ENCODE data around the gene FRAS1.

Gene FRAS1

GRCh38 chr4:78426972-78427371, 369.8 kb downstream of the FRAS1 start:
- Histone ChIP-seq H3K27ac (ENCODE audit: low read depth, low read length) (no peak overlapping the region), H3K4me1 (ENCODE audit: control insufficient read depth in 1 of 2, insufficient read depth in 2 of 2, low read length in 2 of 2) (peaks cover 4 to 9% of the 10 kb centered on the region in 2 donors), H3K36me3 (ENCODE audit: control insufficient read depth in 1 of 2, insufficient read depth in 2 of 2, low read length in 2 of 2) (no peaks in the 10 kb centered on the region), H3K27me3 (ENCODE audit: control insufficient read depth in 1 of 2, insufficient read depth in 2 of 2, low read length in 2 of 2) (no peaks in the 10 kb centered on the region), H3K9ac (ENCODE audit: low read depth in 1 of 2, low read length in 2 of 2) (no peak overlapping the region), H3K4me3 (ENCODE audit: low read depth in 1 of 2, low read length in 2 of 2) (no peak overlapping the region), H3K9me3 (ENCODE audit: control insufficient read depth in 1 of 2, low read length in 2 of 2) (no peaks in the 10 kb centered on the region)

GRCh38 chr4:78428996-78429395, 371.9 kb downstream of the FRAS1 start:
- Histone ChIP-seq H3K4me3 (ENCODE audit: low read depth in 1 of 2, low read length in 2 of 2) (no peak overlapping the region), H3K27ac (ENCODE audit: low read depth, low read length) (no peak overlapping the region), H3K27me3 (ENCODE audit: control insufficient read depth in 1 of 2, insufficient read depth in 2 of 2, low read length in 2 of 2) (no peaks in the 10 kb centered on the region), H3K4me1 (ENCODE audit: control insufficient read depth in 1 of 2, insufficient read depth in 2 of 2, low read length in 2 of 2) (peaks cover 4 to 14% of the 10 kb centered on the region in 2 donors), H3K9ac (ENCODE audit: low read depth in 1 of 2, low read length in 2 of 2) (no peak overlapping the region), H3K36me3 (ENCODE audit: control insufficient read depth in 1 of 2, insufficient read depth in 2 of 2, low read length in 2 of 2) (no peaks in the 10 kb centered on the region), H3K9me3 (ENCODE audit: control insufficient read depth in 1 of 2, low read length in 2 of 2) (no peaks in the 10 kb centered on the region)

GRCh38 chr4:78432896-78433295, 375.8 kb downstream of the FRAS1 start:
- no peaks in the 10 kb centered on the region for H3K27me3 ChIP-seq (ENCODE audit: control insufficient read depth in 1 of 2, insufficient read depth in 2 of 2, low read length in 2 of 2)
- H3K27ac ChIP-seq (ENCODE audit: low read depth, low read length) = no peak overlapping the region
- H3K4me3 ChIP-seq (ENCODE audit: low read depth in 1 of 2, low read length in 2 of 2) = no peak overlapping the region
- H3K36me3 ChIP-seq (ENCODE audit: control insufficient read depth in 1 of 2, insufficient read depth in 2 of 2, low read length in 2 of 2) = no peaks in the 10 kb centered on the region
- peaks cover 0 to 5% of the 10 kb centered on the region in 2 donors for H3K4me1 ChIP-seq (ENCODE audit: control insufficient read depth in 1 of 2, insufficient read depth in 2 of 2, low read length in 2 of 2)
- no peaks in the 10 kb centered on the region for H3K9me3 ChIP-seq (ENCODE audit: control insufficient read depth in 1 of 2, low read length in 2 of 2)
- H3K9ac ChIP-seq (ENCODE audit: low read depth in 1 of 2, low read length in 2 of 2) = no peak overlapping the region

- Histone ChIP-seq H3K9me3 (ENCODE audit: control insufficient read depth in 1 of 2, low read length in 2 of 2) (no peaks in the 10 kb centered on the region), H3K4me3 (ENCODE audit: low read depth in 1 of 2, low read length in 2 of 2) (no peak overlapping the region), H3K27ac (ENCODE audit: low read depth, low read length) (no peak overlapping the region), H3K36me3 (ENCODE audit: control insufficient read depth in 1 of 2, insufficient read depth in 2 of 2, low read length in 2 of 2) (no peaks in the 10 kb centered on the region), H3K4me1 (ENCODE audit: control insufficient read depth in 1 of 2, insufficient read depth in 2 of 2, low read length in 2 of 2) (peaks cover 0 to 10% of the 10 kb centered on the region in 2 donors), H3K27me3 (ENCODE audit: control insufficient read depth in 1 of 2, insufficient read depth in 2 of 2, low read length in 2 of 2) (no peaks in the 10 kb centered on the region), H3K9ac (ENCODE audit: low read depth in 1 of 2, low read length in 2 of 2) (no peak overlapping the region)
Observed at GRCh38 chr4:78437608-78438088, 380.5 kb downstream of the FRAS1 start.

GRCh38 chr4:78439328-78439727, 382.2 kb downstream of the FRAS1 start:
- Histone ChIP-seq H3K4me3 (ENCODE audit: low read depth in 1 of 2, low read length in 2 of 2) (no peak overlapping the region), H3K27ac (ENCODE audit: low read depth, low read length) (no peak overlapping the region), H3K4me1 (ENCODE audit: control insufficient read depth in 1 of 2, insufficient read depth in 2 of 2, low read length in 2 of 2) (peaks cover 0 to 7% of the 10 kb centered on the region in 2 donors), H3K9ac (ENCODE audit: low read depth in 1 of 2, low read length in 2 of 2) (no peak overlapping the region), H3K9me3 (ENCODE audit: control insufficient read depth in 1 of 2, low read length in 2 of 2) (no peaks in the 10 kb centered on the region), H3K27me3 (ENCODE audit: control insufficient read depth in 1 of 2, insufficient read depth in 2 of 2, low read length in 2 of 2) (no peaks in the 10 kb centered on the region), H3K36me3 (ENCODE audit: control insufficient read depth in 1 of 2, insufficient read depth in 2 of 2, low read length in 2 of 2) (no peaks in the 10 kb centered on the region)

- peaks cover 0 to 7% of the 10 kb centered on the region in 2 donors for H3K4me1 ChIP-seq (ENCODE audit: control insufficient read depth in 1 of 2, insufficient read depth in 2 of 2, low read length in 2 of 2)
- no peak overlapping the region for H3K4me3 ChIP-seq (ENCODE audit: low read depth in 1 of 2, low read length in 2 of 2)
- H3K9ac ChIP-seq (ENCODE audit: low read depth in 1 of 2, low read length in 2 of 2) = no peak overlapping the region
- H3K36me3 ChIP-seq (ENCODE audit: control insufficient read depth in 1 of 2, insufficient read depth in 2 of 2, low read length in 2 of 2) = no peaks in the 10 kb centered on the region
- no peak overlapping the region for H3K27ac ChIP-seq (ENCODE audit: low read depth, low read length)
- no peaks in the 10 kb centered on the region for H3K9me3 ChIP-seq (ENCODE audit: control insufficient read depth in 1 of 2, low read length in 2 of 2)
- no peaks in the 10 kb centered on the region for H3K27me3 ChIP-seq (ENCODE audit: control insufficient read depth in 1 of 2, insufficient read depth in 2 of 2, low read length in 2 of 2)
Observed at GRCh38 chr4:78441756-78442155, 384.6 kb downstream of the FRAS1 start.

GRCh38 chr4:78446619-78447018, 389.5 kb downstream of the FRAS1 start:
- H3K9ac ChIP-seq (ENCODE audit: low read depth in 1 of 2, low read length in 2 of 2) = no peak overlapping the region
- peaks cover 0 to 5% of the 10 kb centered on the region in 2 donors for H3K4me1 ChIP-seq (ENCODE audit: control insufficient read depth in 1 of 2, insufficient read depth in 2 of 2, low read length in 2 of 2)
- no peaks in the 10 kb centered on the region for H3K36me3 ChIP-seq (ENCODE audit: control insufficient read depth in 1 of 2, insufficient read depth in 2 of 2, low read length in 2 of 2)
- no peaks in the 10 kb centered on the region for H3K9me3 ChIP-seq (ENCODE audit: control insufficient read depth in 1 of 2, low read length in 2 of 2)
- H3K27ac ChIP-seq (ENCODE audit: low read depth, low read length) = no peak overlapping the region
- H3K4me3 ChIP-seq (ENCODE audit: low read depth in 1 of 2, low read length in 2 of 2) = no peak overlapping the region
- H3K27me3 ChIP-seq (ENCODE audit: control insufficient read depth in 1 of 2, insufficient read depth in 2 of 2, low read length in 2 of 2) = no peaks in the 10 kb centered on the region

GRCh38 chr4:78451407-78451806, 394.3 kb downstream of the FRAS1 start:
- H3K9me3 ChIP-seq (ENCODE audit: control insufficient read depth in 1 of 2, low read length in 2 of 2) = no peaks in the 10 kb centered on the region
- no peak overlapping the region for H3K4me3 ChIP-seq (ENCODE audit: low read depth in 1 of 2, low read length in 2 of 2)
- peaks cover 0 to 5% of the 10 kb centered on the region in 2 donors for H3K4me1 ChIP-seq (ENCODE audit: control insufficient read depth in 1 of 2, insufficient read depth in 2 of 2, low read length in 2 of 2)
- H3K27ac ChIP-seq (ENCODE audit: low read depth, low read length) = no peak overlapping the region
- H3K27me3 ChIP-seq (ENCODE audit: control insufficient read depth in 1 of 2, insufficient read depth in 2 of 2, low read length in 2 of 2) = no peaks in the 10 kb centered on the region
- H3K9ac ChIP-seq (ENCODE audit: low read depth in 1 of 2, low read length in 2 of 2) = no peak overlapping the region
- H3K36me3 ChIP-seq (ENCODE audit: control insufficient read depth in 1 of 2, insufficient read depth in 2 of 2, low read length in 2 of 2) = no peaks in the 10 kb centered on the region

GRCh38 chr4:78454016-78454415, 396.9 kb downstream of the FRAS1 start:
- Histone ChIP-seq H3K9me3 (ENCODE audit: control insufficient read depth in 1 of 2, low read length in 2 of 2) (no peaks in the 10 kb centered on the region), H3K36me3 (ENCODE audit: control insufficient read depth in 1 of 2, insufficient read depth in 2 of 2, low read length in 2 of 2) (no peaks in the 10 kb centered on the region), H3K27me3 (ENCODE audit: control insufficient read depth in 1 of 2, insufficient read depth in 2 of 2, low read length in 2 of 2) (no peaks in the 10 kb centered on the region), H3K9ac (ENCODE audit: low read depth in 1 of 2, low read length in 2 of 2) (no peak overlapping the region), H3K4me3 (ENCODE audit: low read depth in 1 of 2, low read length in 2 of 2) (no peak overlapping the region), H3K27ac (ENCODE audit: low read depth, low read length) (no peak overlapping the region), H3K4me1 (ENCODE audit: control insufficient read depth in 1 of 2, insufficient read depth in 2 of 2, low read length in 2 of 2) (no peaks in the 10 kb centered on the region)

- Histone ChIP-seq H3K4me3 (ENCODE audit: low read depth in 1 of 2, low read length in 2 of 2) (no peak overlapping the region), H3K27ac (ENCODE audit: low read depth, low read length) (no peak overlapping the region), H3K36me3 (ENCODE audit: control insufficient read depth in 1 of 2, insufficient read depth in 2 of 2, low read length in 2 of 2) (no peaks in the 10 kb centered on the region), H3K9ac (ENCODE audit: low read depth in 1 of 2, low read length in 2 of 2) (no peak overlapping the region), H3K9me3 (ENCODE audit: control insufficient read depth in 1 of 2, low read length in 2 of 2) (no peaks in the 10 kb centered on the region), H3K4me1 (ENCODE audit: control insufficient read depth in 1 of 2, insufficient read depth in 2 of 2, low read length in 2 of 2) (no peaks in the 10 kb centered on the region), H3K27me3 (ENCODE audit: control insufficient read depth in 1 of 2, insufficient read depth in 2 of 2, low read length in 2 of 2) (no peaks in the 10 kb centered on the region)
Observed at GRCh38 chr4:78457751-78458150, 400.6 kb downstream of the FRAS1 start.

- no peaks in the 10 kb centered on the region for H3K9me3 ChIP-seq (ENCODE audit: control insufficient read depth in 1 of 2, low read length in 2 of 2)
- no peaks in the 10 kb centered on the region for H3K4me1 ChIP-seq (ENCODE audit: control insufficient read depth in 1 of 2, insufficient read depth in 2 of 2, low read length in 2 of 2)
- H3K36me3 ChIP-seq (ENCODE audit: control insufficient read depth in 1 of 2, insufficient read depth in 2 of 2, low read length in 2 of 2) = no peaks in the 10 kb centered on the region
- no peaks in the 10 kb centered on the region for H3K27me3 ChIP-seq (ENCODE audit: control insufficient read depth in 1 of 2, insufficient read depth in 2 of 2, low read length in 2 of 2)
- H3K27ac ChIP-seq (ENCODE audit: low read depth, low read length) = no peak overlapping the region
- H3K9ac ChIP-seq (ENCODE audit: low read depth in 1 of 2, low read length in 2 of 2) = no peak overlapping the region
- H3K4me3 ChIP-seq (ENCODE audit: low read depth in 1 of 2, low read length in 2 of 2) = no peak overlapping the region
Observed at GRCh38 chr4:78459327-78459726, 402.2 kb downstream of the FRAS1 start.
